NCI-H2227 (cell line): ENCODE measurements around the gene PCED1B.
"Not testable (repeated sequence)": the region's sequence is repeated elsewhere in the genome, so short reads cannot be mapped to it uniquely, and the experiment has no call there.

Source experiments
- DNase-seq: peaks from one replicate; lab custom pipeline; 2025; ENCODE audit not compliant: unreplicated experiment; lab: John Stamatoyannopoulos, UW

Gene PCED1B, protein sequence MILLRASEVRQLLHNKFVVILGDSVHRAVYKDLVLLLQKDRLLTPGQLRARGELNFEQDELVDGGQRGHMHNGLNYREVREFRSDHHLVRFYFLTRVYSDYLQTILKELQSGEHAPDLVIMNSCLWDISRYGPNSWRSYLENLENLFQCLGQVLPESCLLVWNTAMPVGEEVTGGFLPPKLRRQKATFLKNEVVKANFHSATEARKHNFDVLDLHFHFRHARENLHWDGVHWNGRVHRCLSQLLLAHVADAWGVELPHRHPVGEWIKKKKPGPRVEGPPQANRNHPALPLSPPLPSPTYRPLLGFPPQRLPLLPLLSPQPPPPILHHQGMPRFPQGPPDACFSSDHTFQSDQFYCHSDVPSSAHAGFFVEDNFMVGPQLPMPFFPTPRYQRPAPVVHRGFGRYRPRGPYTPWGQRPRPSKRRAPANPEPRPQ

DNA sequence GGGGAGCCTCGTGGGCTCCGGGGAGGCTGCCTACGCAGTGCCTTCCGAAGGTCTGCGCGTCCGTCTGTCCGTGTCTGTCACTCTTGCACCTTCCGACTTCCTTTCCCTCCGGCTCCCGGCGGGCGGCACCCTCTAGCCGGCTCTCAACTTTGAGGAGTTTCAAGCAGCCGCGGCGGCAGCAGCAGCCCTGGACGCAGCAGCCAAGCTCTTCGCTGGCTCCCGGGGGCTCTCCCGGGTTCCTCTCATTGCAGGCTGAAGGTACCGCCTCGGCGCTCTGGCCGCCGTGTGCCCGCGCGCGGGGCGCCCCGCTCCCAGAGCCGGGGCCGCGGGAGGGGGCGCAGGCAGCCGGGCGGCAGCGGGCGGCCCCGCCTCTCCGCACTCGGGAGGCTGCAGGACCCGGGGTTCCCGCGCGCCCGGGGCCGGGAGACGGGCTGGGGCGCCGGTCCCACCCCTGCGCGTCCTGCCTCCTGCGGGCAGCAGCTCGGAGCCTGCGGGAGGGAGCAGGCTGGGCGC, at the start of gene PCED1B, which contains the start of gene AMIGO2:
TSS of gene PCED1B (plus strand) at position 154 of the 513 bp plus-strand sequence. CDS start 155,443 bp downstream, outside the sequence.
TSS of gene AMIGO2 (minus strand) at position 492 of the 513 bp plus-strand sequence. CDS start 957 bp downstream, outside the sequence.
- DNase-seq = peak; percentile 33

DNA sequence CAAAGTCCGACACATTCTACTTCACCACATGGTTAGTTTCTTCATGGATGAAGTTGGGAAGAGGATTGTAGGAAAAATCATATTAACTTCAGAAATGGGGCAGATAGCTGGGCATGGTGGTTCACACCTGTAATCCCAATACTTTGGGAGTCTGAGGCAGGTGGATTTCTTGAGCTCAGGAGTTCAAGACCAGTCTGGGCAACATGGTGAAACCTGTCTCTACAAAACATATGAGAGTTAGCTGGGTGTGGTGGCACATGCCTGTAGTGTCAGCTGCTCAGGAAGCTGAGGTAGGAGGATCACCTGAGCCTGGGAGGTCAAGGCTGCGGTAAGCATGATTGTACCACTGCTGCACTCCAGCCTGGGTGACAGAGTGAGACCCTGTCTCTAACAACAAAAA, 49.5 kb upstream of the PCED1B start:
- DNase-seq = no peak

DNA sequence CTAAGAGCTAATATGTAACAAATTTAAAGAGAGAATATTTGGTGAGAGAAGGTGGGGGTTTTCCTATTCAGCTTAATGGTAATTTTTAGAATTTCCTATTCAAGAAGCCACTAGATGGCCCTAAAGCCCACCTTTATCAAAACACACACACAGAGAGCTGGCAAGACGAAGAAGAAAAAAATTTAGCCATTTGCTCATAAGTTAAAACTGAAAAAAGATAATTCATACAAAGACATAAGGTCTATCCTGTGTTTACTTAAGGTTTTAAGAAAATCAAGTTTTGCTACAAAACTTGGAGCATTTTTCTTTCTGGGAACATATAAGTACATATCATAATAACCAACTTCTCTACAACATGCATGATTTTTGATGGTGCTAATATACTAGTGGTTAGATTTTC, 46.8 kb upstream of the PCED1B start:
- DNase-seq = peak; percentile 45

DNA sequence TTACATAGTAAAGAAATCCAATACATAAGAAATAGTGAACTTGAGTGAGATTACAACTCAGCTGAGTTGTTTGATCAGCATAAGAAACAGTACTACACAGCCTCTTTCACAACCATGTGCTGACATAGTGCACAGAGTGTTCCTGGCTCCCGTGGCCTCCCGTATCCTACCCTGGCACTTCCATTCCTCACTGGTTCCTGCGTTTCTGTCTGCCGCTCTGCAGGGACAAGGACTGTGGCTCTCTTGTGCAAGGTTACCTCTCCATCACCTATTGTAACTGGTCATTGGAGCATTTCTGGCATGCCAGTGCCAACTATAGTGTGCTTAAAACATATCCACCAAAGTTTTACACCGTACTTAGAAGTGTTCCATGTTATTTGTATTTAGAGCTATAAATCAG, 46.3 kb upstream of the PCED1B start:
- no peak for DNase-seq

DNA sequence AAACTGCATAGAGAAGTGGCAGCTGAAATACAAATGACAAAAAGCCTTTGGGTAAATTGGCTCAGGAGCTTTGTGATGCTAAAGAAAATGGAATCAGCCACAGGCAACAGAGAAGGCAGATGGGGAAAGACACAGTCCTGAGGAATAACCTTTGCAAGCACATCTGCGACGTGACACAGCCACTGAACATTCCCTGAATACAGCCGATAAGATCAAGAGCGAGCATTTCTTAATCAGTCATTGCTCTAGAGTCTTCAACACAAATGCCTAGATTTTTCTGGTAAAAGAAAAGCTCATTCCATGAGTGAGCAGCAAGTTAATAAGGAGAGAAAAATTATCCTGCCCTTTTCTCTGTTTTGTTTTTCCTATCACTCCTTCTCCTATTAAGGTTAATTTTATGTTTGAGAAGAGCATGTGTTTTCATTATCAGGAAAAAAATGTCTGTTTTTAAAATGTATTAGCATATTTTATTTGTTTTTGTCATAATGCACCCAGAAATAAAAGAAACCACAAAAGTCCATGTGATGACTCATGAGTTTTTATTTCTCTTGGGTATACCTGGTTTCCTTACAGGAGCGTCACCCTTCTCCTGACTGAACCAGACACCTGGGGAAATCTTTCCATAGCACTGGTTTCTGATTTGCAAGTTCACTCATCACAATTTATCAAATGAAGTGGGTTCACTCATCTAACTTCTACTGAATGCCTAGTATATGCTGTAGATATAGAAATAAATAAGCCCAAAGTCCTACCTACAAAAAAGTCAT, 45.4 kb upstream of the PCED1B start:
- no peak for DNase-seq

DNA sequence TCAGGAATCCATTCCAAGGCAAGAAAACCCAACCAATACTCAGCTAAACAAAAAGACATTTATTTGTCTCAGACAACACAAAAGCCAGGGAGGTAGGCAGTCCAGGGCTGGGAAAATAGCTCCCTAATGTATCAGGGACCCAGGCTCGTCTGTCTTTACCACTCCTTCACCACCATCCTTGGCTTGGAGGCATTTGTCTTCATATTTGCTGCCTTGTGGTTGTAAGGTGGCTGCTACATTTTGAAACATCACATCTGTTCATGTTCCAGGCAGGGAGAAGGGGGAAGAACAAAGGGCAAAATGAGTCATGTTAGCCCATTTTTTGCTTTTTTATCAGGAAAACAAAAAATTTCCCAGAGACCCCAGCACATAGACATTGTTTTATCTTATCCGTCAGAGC, 44.8 kb upstream of the PCED1B start:
- DNase-seq = no peak

DNA sequence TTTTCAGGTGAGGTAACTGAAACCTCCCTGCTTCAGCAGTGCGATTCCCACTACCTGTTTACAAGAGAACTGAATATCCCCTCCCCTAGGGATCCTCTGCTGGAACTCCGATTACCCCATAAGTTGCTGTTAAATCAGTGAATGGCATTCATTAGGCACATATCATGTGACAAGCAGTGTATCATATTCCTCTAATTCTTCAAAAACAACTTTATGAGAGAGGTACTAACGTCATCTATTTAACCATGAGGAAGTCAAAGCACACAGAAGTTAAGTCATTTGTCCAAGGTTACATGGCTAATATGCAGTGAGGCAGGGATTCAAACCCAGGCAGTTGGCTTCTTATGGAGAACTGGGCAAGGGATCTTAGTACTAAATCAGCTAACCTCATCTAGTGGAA, 43.9 kb upstream of the PCED1B start:
- DNase-seq = no peak

DNA sequence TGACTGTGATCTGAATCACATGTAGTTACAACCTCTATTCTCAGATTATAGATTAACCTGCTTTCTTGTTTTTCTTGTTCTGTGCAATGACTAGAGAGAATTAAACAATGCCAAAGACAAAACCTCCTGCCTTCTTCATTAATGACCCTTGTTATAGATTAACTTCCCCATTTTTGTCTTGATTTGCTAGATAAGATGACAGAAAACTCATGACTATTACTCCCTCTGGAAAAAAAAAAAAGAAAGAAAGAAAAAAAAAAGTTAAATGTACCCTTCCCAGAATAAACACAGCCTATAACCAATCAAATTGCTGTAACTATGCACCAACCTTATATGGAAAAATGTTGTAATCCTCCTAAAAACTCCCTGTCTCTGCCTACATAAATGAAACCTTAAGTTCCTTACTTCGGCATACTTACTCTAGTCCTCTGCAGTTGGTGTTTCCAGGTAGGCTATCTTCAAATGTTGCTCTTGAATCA, 41.1 kb upstream of the PCED1B start:
- no peak for DNase-seq

DNA sequence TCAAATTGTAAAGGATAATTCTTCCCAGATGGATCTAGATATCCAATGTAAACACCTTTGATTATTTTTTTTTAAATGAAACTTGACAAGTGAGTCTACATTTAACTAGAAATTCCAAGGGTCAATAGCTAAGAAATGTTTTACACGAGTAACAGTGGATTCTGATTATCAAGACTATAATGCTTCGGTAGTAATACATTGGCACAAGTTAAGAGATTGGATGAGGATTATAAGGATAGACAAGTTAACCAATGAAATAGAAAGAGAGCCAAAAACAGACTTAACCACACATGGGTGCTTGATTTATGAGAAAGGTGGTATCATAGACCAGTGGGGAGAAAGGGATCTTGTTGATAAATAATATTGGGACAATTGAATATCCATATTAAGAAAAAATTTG, 40.3 kb upstream of the PCED1B start:
- no peak for DNase-seq

DNA sequence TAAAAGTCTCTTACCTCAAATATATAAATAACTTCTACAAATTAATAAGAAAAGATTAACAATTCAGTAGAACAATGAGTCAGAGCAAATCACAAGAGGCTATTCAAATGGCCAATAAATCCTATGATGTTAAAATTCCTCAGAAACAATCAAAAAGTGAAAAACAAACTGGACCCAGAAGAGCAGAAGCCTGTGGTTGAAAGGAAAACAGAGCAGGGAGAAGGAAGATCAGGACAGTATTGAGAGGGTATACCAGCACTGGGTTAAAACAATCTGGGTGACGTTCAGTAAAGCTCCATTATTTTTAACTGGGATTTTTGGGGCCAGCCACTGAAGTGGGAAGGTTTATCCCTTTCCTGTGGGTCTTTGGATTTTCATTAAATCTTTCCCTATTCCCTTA, 39.7 kb upstream of the PCED1B start:
- no peak for DNase-seq

DNA sequence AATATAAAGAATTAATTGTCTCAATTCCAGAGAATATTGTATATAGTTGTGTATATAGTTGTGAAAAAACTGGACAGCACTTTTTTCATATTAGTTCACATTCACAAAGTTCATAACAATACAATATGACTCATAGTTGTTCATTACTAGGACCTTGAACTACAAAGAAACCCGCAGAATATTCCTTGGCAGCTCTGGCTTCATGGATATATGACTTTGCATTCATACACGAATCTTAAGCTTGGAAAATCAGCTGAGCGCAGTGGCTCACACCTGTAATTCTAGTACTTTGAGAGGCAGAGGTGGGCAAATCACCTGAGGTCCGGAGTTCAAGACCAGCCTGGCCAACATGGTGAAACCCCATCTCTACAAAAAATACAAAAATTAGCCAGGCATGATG, 38.1 kb upstream of the PCED1B start:
- no peak for DNase-seq

DNA sequence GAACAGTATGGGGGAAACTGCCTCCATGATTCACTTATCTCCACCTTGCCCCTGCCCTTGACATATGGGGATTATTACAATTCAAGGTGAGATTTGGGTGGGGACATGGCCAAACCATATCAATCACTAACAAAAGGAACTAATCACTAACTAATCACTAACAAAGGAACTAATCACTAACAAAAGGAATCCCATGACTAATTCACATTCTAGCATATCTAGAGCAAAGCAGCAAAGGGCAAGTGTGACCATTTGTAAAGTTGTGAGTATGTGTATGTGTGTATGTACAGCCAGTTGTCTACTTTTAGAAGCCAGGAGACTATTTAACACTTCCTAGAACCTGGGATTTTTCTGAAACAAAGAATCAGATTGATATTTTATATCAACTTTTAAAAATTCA, 30.9 kb upstream of the PCED1B start:
- DNase-seq = no peak

DNA sequence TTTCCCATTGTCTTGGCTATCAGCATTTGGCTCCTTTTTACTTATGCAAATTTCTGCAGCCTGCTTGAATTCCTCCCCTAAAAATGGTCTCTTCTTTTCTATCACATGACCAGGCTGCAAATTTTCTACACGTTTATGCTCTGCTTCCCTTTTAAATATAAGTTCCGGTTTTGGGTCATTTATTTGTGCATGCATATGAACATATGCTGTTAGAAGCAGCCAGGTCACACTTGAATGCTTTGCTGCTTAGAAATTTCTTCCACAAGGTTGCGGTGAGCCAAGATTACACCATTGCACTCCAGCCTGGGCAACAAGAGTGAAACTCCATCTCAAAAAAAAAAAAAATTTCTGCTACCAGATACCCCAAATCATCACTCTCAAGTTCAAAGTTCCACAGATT, 28.1 kb upstream of the PCED1B start:
- not testable (repeated sequence) for DNase-seq

DNA sequence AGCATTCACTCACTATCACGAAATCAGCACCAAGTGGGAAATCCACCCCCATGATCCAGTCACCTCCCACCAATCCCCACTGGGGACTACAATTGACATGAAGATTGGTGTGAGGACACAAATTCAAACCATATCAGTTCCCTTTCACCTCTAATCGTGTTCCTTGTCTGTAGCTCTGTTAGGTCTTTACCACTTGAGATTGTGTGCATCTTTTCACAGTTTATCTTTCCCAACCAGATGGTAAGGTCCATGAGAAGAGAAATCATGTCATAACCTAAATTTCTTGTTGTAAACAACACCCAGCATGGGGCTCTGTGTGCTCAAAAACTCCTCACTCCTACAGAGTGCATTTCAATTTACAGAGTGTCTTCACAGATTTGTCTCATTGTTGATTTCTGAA, 27.1 kb upstream of the PCED1B start:
- DNase-seq = no peak

DNA sequence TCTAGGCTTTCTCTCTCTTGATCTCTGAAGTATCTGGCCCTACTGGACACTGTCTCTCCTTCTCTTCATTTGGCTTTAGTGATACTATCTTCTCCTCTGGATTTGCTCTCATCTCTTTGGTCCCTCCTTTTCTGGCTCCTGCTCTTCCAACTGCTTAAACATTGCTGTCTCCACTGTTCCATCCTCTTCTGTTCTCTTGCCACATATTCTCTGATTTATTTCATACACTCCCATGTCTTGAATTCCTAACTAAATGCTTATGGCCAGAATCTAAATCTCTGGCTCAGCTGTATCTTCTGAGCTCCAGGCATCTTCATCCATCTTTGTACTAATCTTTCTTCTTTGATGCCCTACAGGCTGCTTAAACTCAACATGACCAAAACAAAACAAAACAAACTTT, 25.5 kb upstream of the PCED1B start:
- no peak for DNase-seq

DNA sequence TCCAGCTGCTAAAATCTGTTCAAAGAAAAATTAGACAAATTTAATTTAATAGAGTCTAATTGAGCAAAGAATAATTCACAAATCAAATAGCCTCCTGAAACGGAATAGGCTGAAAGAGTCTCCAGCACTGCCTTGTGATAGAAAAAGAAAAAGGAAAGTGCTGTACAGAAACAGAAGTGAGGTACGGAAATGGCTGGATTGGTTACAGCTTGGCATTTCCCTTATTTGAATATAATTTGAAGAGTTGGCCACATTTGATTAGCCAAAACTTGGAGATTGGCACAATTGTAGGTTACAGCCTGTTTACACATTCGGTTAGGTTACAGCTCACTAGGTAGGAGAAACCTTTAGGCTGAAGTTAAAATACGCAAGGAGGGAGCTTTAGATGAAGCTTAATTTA, 24.8 kb upstream of the PCED1B start:
- no peak for DNase-seq

DNA sequence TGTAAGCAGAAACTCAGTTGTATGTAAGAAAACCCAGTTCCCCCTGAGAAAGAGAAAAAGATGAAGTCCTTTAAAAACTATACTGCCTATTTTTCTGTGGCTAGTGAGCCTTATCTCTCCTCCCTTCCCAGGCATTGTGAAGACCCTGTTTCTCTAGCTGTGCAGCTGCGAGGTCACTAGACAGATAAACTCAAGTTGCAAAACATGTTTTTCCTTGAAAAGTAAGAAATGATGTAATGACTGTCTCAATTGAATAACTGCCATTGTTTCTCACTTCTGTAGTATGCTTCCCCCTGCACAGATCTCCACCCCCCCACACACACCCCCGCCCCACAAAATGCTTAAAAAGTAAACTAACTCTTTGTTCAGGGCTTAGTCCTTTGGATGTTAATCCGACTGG, 23.6 kb upstream of the PCED1B start:
- not testable (repeated sequence) for DNase-seq

DNA sequence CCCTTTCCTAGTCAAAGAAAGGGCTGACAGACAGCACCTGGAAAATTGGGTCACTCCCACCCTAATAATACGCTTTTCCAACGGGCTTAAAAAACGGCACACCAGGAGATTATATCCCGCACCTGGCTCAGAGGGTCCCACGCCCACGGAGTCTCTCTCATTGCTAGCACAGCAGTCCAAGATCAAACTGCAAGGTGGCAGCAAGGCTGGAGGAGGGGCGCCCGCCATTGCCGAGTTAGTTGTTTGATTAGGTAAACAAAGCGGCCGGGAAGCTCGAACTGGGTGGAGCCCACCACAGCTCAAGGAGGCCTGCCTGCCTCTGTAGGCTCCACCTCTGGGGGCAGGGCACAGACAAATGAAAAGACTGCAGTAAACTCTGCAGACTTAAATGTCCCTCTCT, 22.5 kb upstream of the PCED1B start:
- DNase-seq = not testable (repeated sequence)

DNA sequence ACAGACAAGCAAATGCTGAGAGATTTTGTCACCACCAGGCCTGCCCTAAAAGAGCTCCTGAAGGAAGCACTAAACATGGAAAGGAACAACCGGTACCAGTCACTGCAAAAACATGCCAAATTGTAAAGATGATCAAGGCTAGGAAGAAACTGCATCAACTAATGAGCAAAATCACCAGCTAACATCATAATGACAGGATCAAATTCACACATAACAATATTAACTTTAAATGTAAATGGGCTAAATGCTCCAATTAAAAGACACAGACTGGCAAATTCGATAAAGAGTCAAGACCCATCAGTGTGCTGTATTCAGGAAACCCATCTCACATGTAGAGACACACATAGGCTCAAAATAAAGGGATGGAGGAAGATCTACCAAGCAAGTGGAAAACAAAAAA, 20.8 kb upstream of the PCED1B start:
- not testable (repeated sequence) for DNase-seq

DNA sequence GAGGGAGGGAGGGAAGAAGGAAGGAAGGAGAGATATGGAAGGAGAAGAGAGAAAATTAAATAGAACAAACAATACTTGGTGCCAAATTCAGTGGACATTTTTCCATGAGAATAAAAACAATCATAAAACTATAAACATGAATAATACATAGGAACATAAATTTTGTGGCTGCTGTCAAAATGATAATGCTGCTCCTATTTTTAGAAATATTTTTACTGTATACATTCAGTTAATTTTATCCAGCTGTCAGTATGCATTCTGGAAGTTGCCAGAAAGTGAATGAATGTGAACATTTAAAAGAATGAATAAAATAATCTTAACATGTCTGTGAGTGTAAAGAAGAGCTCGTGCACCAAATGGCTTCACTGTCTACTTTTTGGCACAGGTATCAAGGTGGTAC, 13.9 kb upstream of the PCED1B start:
- no peak for DNase-seq

DNA sequence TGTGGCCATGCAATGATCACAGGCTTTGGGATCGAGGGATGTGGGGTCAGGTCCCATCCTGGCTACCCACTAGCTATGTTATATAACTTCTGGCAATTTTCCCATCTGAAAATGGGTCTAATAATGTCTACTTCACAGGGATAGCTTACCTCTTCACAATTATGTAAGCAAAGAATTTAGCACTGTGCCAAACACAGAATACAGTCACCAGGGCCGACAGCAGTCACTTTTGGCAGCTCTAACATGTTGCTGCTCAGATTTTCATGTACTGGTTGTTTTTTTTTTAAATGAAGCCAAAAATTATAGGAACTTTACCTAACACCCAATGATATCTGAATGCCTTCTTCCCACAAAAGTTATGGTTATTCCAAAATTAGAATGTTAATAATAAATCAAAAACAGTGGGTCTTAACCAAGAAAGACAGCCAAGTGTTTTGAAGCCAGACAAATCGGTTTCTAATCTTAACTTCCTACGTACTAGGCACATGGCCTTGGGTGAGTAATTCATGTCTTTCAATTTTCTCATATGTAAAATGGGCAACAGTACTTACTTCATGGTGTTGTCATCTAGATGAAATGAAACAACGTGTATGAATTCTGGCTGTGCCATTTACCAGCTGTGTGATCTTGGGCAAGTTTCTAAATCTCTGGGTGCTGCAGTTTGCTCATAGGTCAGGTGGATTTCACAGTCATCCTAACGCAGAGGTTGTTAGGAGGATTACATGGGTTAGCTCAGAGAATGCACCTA, 13.0 kb upstream of the PCED1B start:
- DNase-seq = no peak
